Fibroblast of skin of left quadriceps (primary cell): ENCODE measurements around the gene LSR.

ENCODE experiments used
- DNase-seq, 2 experiments: peaks; one replicate each; pipeline ENCODE4 v3.0.0-alpha.2; 2013; ENCODE audit warnings: low read depth in 2 of 2

LSR gene

GRCh38 chr19:35247526-35248309, 1.1 kb upstream of the LSR start:
- DNase-seq, result no peak

DNA sequence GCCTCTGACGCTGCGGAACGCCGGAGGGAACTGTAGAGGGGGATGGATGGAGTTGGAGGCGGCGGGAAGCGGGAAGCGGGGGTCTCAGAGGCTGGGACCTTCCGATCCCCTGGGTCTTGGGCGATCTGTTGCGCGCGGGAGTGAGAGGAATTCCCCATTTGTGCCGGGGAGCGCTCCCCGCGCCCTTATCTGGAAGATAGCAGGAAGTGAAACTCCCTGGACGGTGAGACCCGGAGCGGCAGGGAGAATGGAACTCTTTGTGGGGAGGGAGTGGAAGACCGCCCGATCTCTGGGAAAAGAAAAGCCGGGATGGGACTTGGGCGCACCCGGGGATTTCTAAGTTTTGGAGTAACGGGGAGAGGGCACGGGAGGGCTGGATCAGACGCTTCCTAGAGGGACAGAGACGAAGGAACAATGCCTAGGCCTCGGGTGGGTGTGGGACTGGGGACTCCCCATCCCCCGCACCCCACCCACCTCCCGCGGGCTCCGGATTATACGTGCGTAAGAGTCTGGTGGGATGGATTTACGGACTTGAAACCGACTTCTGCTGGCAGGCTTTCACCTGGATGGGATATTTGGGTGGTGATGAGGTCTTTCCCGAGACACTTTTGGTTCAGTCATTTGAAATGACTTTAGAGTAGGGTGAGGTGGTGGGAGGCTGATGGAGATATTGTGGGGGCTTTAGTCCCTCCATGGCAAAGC, 495 bp downstream of the LSR start:
- no peak for DNase-seq

DNA sequence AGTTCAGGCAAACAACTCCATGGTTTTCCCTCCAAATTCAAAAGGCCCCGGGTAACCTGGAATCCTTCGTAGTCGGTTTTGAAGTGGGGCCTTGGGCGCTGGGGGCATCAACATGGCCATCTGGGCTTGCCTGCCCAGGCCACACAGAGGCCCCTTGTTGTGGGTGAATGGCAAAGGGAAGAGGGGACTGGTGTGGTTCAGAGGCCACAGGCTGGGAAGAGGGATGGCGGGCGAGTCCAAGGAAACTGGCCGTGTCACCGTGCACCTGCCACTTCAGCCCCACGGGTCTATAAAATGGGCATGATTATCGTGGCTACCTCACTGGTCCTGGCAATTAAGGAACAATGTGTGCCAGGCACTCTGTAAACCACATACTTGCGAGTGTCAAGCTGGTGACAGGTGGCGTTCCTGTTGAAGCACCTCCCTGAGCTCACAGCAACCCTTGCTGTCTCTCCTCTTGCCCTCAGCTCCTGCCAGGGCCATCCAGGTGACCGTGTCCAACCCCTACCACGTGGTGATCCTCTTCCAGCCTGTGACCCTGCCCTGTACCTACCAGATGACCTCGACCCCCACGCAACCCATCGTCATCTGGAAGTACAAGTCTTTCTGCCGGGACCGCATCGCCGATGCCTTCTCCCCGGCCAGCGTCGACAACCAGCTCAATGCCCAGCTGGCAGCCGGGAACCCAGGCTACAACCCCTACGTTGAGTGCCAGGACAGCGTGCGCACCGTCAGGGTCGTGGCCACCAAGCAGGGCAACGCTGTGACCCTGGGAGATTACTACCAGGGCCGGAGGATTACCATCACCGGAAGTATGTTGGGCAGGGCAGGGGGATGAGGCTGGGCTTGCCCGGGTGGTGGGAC, 1.3 kb downstream of the LSR start:
- DNase-seq, result no peak

DNA sequence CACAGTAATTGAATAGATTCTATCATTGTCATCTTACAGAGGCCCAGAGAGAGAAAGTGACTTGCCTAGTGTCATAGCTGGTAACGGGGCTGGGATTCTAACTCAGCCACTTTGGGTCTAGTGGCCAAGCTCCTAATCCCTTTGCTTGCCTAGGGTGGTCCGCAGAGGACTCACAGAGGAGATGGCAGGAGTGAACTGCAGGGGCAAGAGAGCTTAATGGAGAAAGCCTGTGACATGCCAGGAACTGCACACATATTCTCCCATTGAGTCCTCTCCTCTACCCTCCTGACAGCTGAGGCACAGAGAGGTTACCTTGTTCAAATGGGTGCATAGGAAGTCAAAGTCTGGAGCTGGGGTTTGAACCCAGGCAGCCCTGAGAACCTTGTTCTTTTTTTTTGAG, 2.7 kb downstream of the LSR start:
- DNase-seq, result no peak

DNA sequence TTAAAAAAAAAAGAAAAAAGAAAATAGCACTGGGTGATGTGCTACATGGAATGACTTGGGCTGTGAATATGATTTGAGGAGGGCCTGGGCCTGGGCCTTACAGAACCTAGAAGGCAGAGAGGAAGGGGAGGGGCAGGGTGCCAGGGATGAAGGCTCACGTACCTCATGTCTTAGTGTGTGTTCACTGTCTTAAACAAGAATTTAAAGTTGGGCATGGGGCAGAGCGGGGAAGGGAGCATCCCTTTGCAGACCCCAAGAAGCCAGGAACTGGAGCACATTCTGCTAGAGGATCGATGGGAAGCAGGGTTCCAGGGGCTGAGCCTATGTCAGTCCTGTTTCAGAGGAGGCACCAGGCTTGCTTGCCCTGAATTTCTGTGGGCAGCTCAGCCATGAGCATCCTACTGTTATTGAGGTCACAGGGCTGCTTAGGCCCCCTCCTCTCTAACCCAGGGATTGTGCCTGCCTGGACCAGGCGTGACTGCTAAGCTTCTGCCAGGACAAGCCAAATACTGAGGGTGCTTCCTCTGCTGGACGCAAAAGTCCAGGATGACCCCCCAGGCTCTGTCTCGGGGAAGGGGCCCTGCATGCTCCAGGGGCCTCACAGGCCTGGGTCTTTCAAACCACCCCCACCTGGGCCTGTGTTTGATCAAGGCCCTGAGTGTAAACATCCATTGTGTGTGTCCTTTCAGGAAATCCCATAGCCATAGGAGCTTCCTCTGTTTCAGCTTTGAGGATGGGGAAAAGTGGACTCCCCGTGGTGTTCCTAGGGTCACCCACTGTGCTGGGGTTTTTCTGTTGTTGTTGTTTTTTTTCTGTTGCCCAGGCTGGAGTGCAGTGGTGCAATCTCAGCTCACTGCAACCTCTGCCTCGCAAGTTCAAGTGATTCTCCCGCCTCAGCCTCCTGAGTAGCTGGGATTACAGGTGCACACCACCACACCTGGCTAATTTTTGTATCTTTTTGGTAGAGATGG, 4.8 kb downstream of the LSR start:
- DNase-seq, result no peak

DNA sequence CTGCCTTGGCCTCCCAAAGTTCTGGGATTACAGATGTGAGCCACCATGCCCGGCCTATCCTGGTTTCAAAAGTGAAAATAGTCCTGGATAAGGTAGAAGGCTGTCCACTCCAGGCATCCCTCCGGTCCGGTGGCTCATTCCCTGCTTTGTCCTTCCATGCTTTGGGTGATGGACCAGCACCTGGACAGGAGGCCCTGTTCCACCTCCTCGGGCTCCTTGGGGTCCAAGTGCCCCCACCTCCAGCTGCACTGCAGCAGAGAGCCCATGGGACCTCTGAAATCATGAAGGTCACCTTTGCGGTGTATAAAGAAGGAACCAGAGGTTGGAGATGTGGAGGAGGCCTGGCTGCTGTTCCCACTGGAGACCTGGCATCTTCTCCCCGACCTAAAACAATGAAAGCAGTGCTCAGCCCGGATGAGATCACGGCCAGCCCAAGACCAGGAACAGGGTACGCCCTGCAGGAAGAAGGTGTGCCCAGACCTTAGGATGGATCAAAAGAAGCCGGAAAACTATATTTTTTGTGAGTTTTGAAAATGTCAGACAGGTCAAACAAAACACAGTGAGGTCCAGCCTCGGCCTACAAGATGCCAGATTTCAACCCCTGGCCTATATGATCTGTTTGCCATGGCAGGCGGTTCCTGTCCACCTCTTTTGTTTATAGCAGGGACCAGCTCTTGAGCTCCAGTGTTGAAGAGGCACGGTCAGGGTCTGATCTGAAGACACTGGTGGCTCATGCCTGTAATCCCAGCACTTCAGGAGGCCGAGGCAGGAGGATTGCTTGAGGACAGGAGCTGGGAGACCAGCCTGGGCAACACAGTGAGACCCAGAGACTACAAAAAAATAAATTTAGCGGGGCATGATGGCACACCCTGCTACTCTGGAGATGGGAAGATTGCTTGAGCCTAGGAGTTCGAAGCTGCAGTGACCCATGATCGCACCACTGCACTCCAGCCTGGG, 5.8 kb downstream of the LSR start:
- DNase-seq, result no peak

DNA sequence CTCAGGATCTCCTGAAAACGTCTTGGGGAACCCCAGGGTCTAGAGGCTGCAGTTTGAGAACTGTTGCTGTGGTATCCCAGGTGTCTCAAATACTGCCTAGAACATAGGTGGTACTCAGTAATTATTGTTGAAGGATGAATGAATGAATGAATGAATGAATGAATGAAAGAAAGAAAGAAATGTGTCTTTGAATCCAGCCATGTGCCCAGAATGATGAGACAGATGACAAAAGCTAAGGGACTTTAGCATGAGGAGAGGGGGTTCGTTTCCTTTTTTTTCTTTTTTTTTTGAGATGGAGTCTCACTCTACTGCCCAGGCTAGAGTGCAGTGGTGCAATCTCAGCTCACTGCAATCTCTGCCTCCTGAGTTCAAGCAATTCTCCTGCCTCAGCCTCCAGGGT, 7.8 kb downstream of the LSR start:
- DNase-seq, result no peak

DNA sequence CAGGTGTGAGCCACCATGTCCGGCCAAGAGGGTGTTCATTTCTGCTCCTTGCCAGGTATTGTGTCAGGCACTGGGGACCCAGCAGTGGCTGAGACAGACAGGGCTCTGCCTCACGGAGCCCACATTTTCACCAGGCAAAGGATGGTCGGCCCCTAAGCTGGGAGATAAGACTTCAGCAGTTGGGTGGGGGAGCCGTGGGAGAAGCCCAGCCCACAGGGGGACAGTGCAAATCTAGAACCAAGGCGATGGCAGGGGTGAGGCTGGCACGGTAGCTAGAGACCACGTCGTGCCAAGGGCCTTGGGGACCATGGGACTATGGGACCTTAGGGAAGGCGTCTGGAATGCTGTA, 8.3 kb downstream of the LSR start:
- no peak for DNase-seq

- no peak for DNase-seq
Measured at GRCh38 chr19:35260694-35261304, 12.0 kb downstream of the LSR start.

DNA sequence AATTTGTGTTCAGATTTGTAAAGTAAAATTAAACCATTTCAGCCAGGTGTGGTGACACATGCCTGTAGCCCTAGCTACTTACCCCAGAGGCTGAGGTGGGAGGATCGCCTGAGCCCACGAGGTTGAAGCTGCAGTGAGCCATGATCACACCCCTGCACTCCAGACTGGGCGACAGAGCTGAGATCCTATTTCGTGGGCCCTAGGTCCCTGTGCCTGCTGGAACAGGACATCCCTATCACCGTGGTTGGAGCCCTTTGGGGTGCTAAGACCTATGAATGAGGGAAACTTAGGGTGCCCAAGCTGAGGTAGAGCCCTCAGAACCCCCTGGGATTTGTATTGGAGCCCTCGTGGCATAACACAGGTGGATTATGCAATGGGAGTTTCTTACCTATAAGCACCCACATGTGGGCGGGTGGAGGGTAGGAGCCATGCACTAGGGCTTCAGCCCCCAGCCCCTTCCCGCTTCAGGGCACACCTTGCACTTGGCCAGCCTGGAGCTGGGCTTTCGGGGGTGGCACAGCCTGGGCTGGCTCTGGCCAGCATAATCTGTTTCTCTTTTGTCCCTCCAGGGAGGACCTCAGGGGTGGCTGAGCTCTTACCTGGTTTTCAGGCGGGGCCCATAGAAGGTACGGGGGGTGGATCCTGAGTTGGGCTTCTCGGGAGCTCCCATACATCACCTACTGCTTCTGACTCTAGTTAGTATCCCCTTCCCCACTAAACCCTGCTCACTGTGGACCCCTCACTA, 12.7 kb downstream of the LSR start:
- no peak for DNase-seq

DNA sequence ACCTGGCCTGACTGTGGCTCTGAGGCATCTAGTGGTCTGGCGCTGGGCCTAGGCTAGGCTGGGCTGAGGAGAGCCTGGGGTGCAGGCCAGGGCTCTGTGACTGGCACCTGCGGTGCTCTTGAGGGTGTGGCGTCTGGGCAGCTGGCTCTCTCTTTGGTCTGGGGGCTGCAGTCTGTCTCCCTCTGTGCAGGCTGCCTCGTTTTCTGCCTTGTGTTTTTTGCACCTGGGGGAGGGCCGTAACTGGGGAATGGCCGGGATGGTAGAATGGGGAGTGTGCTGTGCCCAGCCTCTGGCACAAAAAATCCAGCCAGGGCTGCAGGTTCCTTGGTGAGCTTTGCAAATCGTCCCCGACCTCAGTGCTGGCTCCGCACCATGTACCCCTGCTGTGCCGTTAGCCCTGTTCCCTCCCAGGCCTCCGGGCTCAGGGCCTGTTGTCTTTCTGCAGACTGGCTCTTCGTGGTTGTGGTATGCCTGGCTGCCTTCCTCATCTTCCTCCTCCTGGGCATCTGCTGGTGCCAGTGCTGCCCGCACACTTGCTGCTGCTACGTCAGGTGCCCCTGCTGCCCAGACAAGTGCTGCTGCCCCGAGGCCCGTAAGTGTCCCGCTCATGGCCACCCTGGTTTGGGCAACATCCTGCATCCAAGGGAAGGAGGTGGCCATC, 13.4 kb downstream of the LSR start:
- no peak for DNase-seq

DNA sequence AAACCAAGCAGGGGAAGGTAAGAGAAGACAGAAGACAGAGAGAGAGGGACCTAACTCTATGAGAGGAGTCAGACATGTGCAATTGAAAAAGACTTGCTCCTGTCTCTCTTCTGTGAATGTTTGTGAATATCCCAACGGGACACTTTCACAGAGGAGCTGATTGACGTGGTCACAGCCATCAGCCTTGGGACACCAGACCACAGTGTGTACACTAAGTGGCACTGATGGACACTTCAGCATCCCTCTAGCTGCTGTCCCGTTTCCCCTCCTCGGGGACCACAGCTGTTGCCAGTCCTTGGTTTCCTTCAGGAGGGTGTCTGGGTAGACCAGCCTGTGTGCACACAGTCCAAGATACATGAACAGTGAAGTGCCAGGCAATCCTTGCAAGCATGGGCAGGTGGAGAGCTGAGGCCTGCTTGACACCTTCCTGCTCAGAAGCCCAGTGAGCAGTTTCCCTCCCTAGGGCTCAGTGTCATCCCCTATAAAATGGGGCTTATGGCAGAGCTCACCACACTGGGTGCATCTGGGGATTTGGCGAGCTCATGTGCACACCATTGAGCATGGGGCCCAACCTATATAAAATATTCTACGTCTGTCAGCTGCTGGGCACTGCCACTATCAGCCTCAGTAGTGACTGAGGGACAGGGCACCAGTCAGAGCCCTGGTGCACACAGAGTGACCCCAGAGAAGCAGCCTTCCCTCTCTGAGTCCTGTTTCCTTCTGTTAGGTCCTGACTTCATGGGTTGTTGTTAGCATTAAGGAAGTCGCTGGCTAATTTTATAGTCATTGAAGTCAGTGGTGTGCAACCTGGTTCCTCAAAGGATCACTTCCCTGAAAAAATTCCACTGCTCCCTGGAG, 15.7 kb downstream of the LSR start:
- no peak for DNase-seq

- no peak for DNase-seq
Measured at GRCh38 chr19:35265126-35265899, 16.5 kb downstream of the LSR start.

- DNase-seq, result no peak
Measured at GRCh38 chr19:35265900-35266519, 17.2 kb downstream of the LSR start.

- DNase-seq, result no peak
Measured at GRCh38 chr19:35266520-35267352, 17.9 kb downstream of the LSR start.
